ENCODE data around the gene RAB7B. TPM values are rescaled to one million over a fixed set of nuclear protein-coding genes. Genes with fewer than 3 reads are reported as not detected.

The RAB7B gene
- total and polyA plus RNA-seq, 2 of the 13 experiments (the other 11 are each of a cell fraction or from before 2014, with no cell fraction given) = 0.05 to 0.46 TPM

DNA sequence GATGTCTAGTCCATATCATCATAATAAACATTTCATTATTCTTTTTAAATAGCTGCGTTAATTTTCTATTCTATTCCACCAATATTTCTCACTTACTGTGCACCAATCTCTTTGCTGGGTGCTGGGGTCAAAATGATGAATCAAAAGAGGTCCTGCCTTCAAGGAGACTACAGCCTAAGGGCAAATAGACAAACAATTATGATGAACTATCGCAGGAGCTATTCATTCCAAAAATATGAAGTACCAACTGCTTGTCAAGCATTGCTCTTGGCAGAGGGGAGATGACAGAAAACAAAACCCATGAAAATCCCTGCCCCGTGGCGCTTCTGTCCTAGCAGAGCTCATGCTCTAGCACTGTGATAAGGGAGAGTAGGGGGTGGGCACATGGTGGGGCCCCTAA is 31.1 kb downstream of the RAB7B start (continued):
- no peak for TF ChIP-seq ATAD3A (CRISPR knock-in tag; IDR thresholded peaks at IDR 0.05)
- no peak for TF ChIP-seq ZNF564 (CRISPR knock-in tag; IDR thresholded peaks at IDR 0.05)
- no peak for TF ChIP-seq ZZZ3 (CRISPR knock-in tag; IDR thresholded peaks at IDR 0.05; ENCODE audit: borderline replicate concordance)
- TF ChIP-seq ZNF431 (CRISPR knock-in tag; IDR thresholded peaks at IDR 0.05; ENCODE audit: borderline replicate concordance, low read depth) = no peak
- no peak for TF ChIP-seq MAFG (CRISPR knock-in tag; IDR thresholded peaks at IDR 0.05)
- TF ChIP-seq, protein P1, sequence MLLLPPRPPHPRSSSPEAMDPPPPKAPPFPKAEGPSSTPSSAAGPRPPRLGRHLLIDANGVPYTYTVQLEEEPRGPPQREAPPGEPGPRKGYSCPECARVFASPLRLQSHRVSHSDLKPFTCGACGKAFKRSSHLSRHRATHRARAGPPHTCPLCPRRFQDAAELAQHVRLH (CRISPR knock-in tag; IDR thresholded peaks at IDR 0.05; ENCODE audit: borderline replicate concordance, low read depth) = no peak

DNA sequence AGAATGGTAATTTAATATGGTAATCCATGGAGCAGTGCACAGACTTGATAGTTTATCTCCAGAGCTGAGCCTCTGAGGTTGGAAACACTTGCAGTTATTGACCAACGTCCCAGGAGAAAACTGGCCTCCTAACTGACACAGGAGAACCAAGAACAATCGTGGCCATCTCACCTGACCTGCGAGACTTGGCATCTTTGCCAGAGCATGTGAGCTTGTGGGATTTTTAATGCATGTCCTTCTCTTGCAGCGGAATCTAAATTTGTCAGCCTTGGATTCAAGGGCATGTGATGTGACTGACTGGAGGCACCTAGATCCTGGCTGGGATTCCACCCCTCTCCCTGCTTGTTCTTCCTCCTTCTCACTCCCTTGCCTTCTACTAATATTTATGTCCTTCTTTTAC is 32.1 kb downstream of the RAB7B start:
- Histone ChIP-seq H3K27me3 (ENCODE audit: control insufficient read depth in 1 of 2, insufficient read depth in 2 of 2, low read length in 2 of 2) (peaks cover 1 to 17% of the 10 kb centered on the region in 2 experiments; a peak in 3 of 5 replicates), H2AFZ (ENCODE audit: low read length) (no peak overlapping the region), H4K20me1 (ENCODE audit: insufficient read depth, low read length) (no peaks in the 10 kb centered on the region), H3K4me2 (ENCODE audit: low read depth, low read length) (no peak overlapping the region), H3K36me3 (replicated peaks in 1 of 2; ENCODE audit: control insufficient read depth in 1 of 2, insufficient read depth in 2 of 2, low read length in 2 of 2) (no peaks in the 10 kb centered on the region; a peak in 1 of 5 replicates), H3K4me3 (replicated peaks in 1 of 3; ENCODE audit: insufficient read depth in 1 of 3, low read depth in 2 of 3, low read length in 3 of 3) (no peak overlapping the region), H3K79me2 (ENCODE audit: insufficient read depth, low read length) (no peaks in the 10 kb centered on the region), H3K27ac (ENCODE audit: extremely low read length, insufficient read depth, low read length) (no peak overlapping the region), H3K9ac (ENCODE audit: insufficient read depth, low read depth, low read length) (no peak overlapping the region), H3K9me3 (ENCODE audit: low read length) (no peaks in the 10 kb centered on the region), H3K4me1 (ENCODE audit: insufficient read depth, low read length) (peaks cover 3% of the 10 kb centered on the region)
- no peak for ATAC-seq
- intact Hi-C loops (cut with micrococcal nuclease; ENCODE audit: unreplicated experiment) (no loop called here), in situ Hi-C loops (cut with HindIII; ENCODE audit: extremely low pct_ligation_motif_present, low pct_unique_long_range_greater_than_20kb) (no loop called here)
- WGBS (ENCODE audit: low lambda C conversion rate) = 8% methylated on average over 4 of the region's 4 CpGs
- no TSS peak for BruUV-seq (replicated peaks)
- no peak for DNase-seq (ENCODE audit: low spot score)
- TF ChIP-seq HNRNPL (IDR thresholded peaks at IDR 0.05; ENCODE audit: low read depth, low read length) (no peak), SSRP1 (CRISPR knock-in tag; IDR thresholded peaks at IDR 0.05) (no peak), RARG (CRISPR knock-in tag; IDR thresholded peaks at IDR 0.05; ENCODE audit: low read depth) (no peak), ZNF776 (CRISPR knock-in tag; IDR thresholded peaks at IDR 0.05) (no peak), NR3C1 (CRISPR knock-in tag; IDR thresholded peaks at IDR 0.05) (no peak), NKX3-1 (CRISPR knock-in tag; IDR thresholded peaks at IDR 0.05) (no peak), MAFK (conservative IDR thresholded peaks at IDR 0.05 in 1 of 2, IDR thresholded peaks at IDR 0.05 in 1 of 2; ENCODE audit: low read length in 2 of 2) (no peak)
- POLR2A ChIA-PET = no interaction called here
- CTCF ChIA-PET (ENCODE audit: low intra/inter-chr PET ratio, low total read pairs) = no interaction called here
- FAIRE-seq = no peak
